KMS-11 (cell line): Measurements from ENCODE around the gene ALPK1.
A peak's percentile ranks its signal among the peaks of the same experiment; 100 is the strongest.

Source experiments
- H2AFZ ChIP-seq: fragments of 200-600 bp; sonication (generic); 2 replicates; pipeline ENCODE4 v1.6.1; 2016; ENCODE audit warnings: antibody characterized with exemption, mixed run types, low read depth
- H3K27ac ChIP-seq: fragments of 200-600 bp; sonication (generic); 2 replicates; pipeline ENCODE4 v1.6.1; 2016; ENCODE audit warnings: mild to moderate bottlenecking, mixed run types
- H3K27me3 ChIP-seq: fragments of 200-600 bp; sonication (generic); 2 replicates; pipeline ENCODE4 v1.6.1; 2017; ENCODE audit warnings: mild to moderate bottlenecking, low read depth, mixed run types, moderate library complexity; ENCODE audit not compliant: insufficient read depth
- H3K36me3 ChIP-seq: fragments of 200-600 bp; sonication (generic); 2 replicates; pipeline ENCODE4 v1.6.1; 2017; ENCODE audit warnings: mild to moderate bottlenecking, mixed run types; ENCODE audit not compliant: insufficient read depth
- H3K4me1 ChIP-seq: fragments of 200-600 bp; sonication (generic); 2 replicates; pipeline ENCODE4 v1.6.1; 2016; ENCODE audit warnings: mild to moderate bottlenecking, low read depth, mixed run types; ENCODE audit not compliant: poor library complexity, severe bottlenecking
- H3K4me2 ChIP-seq: fragments of 200-600 bp; sonication (generic); 2 replicates; pipeline ENCODE4 v1.7.0; 2016; ENCODE audit warnings: mild to moderate bottlenecking, mixed run types
- H3K4me3 ChIP-seq: fragments of 200-600 bp; sonication (generic); IDR thresholded peaks from 2 replicates; pipeline ENCODE4 v1.6.1; 2017; ENCODE audit warnings: low read depth, low read length, mixed read lengths; ENCODE audit not compliant: insufficient read depth
- H3K79me2 ChIP-seq: fragments of 200-600 bp; sonication (generic); 2 replicates; pipeline ENCODE4 v1.6.1; 2016; ENCODE audit warnings: low read depth, mixed run types; ENCODE audit not compliant: insufficient read depth
- H3K9ac ChIP-seq: fragments of 200-600 bp; sonication (generic); 2 replicates; pipeline ENCODE4 v1.6.1; 2016; ENCODE audit warnings: mild to moderate bottlenecking, mixed run types
- H4K20me1 ChIP-seq: fragments of 200-600 bp; sonication (generic); 2 replicates; pipeline ENCODE4 v1.6.1; 2016; ENCODE audit warnings: mild to moderate bottlenecking, mixed run types; ENCODE audit not compliant: insufficient read depth
- TF ChIP-seq, protein P1 (sequence below): fragments of 200-600 bp; sonication (generic); conservative IDR thresholded peaks from 2 replicates; pipeline ENCODE4 v1.6.1; 2017; ENCODE audit warnings: low read depth, mild to moderate bottlenecking, antibody characterized with exemption, low read length, moderate library complexity, mixed read lengths

ALPK1 gene

DNA sequence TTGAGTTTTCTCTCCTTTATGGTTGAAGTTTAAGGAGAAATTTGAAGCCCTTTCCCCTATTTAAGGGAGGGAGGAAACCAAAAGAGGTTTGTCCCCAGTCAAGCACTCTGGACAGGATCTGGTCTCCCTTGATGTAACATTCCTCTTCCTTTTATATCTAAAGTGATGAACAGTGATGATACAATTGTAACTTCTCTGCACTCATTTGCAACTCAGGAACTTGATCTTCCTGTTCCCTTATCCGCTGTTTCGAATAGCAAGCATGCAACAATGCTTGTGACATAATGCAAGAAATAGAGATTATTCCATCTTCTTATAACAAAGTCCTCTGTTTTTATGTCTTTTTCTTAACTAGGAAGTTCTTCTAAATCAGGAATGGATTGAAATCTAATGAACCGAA is 18.3 kb downstream of the ALPK1 start:
- H4K20me1 ChIP-seq = no peaks in the 10 kb centered on the region
- H2AFZ ChIP-seq = no peak overlapping the region
- H3K4me3 ChIP-seq = no peak overlapping the region
- no peak overlapping the region for H3K9ac ChIP-seq
- no peak overlapping the region for H3K27ac ChIP-seq
- peaks cover 18% of the 10 kb centered on the region for H3K4me1 ChIP-seq
- TF ChIP-seq, protein P1, sequence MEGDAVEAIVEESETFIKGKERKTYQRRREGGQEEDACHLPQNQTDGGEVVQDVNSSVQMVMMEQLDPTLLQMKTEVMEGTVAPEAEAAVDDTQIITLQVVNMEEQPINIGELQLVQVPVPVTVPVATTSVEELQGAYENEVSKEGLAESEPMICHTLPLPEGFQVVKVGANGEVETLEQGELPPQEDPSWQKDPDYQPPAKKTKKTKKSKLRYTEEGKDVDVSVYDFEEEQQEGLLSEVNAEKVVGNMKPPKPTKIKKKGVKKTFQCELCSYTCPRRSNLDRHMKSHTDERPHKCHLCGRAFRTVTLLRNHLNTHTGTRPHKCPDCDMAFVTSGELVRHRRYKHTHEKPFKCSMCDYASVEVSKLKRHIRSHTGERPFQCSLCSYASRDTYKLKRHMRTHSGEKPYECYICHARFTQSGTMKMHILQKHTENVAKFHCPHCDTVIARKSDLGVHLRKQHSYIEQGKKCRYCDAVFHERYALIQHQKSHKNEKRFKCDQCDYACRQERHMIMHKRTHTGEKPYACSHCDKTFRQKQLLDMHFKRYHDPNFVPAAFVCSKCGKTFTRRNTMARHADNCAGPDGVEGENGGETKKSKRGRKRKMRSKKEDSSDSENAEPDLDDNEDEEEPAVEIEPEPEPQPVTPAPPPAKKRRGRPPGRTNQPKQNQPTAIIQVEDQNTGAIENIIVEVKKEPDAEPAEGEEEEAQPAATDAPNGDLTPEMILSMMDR = no peak
- no peaks in the 10 kb centered on the region for H3K79me2 ChIP-seq
- no peak overlapping the region for H3K4me2 ChIP-seq
- no peaks in the 10 kb centered on the region for H3K36me3 ChIP-seq
- no peaks in the 10 kb centered on the region for H3K27me3 ChIP-seq

DNA sequence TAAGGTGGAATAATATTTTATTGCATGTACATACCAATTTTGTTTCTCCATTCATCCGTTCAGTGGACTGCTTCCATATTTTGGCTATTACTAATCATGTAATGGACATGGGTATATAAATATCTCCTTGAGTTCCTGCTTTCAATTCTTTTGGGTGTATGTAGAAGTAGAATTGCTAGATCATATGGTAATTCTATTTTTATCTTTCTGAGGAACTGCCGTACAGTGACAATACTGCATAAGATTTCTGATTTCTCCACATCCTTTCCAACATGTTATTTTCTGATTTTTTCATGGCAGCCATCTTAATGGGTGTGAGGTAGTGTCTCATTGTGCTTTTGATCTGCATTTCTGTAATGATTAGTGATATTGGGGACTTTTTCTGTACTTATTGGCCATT is 19.2 kb downstream of the ALPK1 start:
- TF ChIP-seq, protein P1 = no peak
- H3K27ac ChIP-seq = no peak overlapping the region
- H3K4me2 ChIP-seq = no peak overlapping the region
- H3K4me3 ChIP-seq = no peak overlapping the region
- H2AFZ ChIP-seq = no peak overlapping the region
- H3K4me1 ChIP-seq = peaks cover 22% of the 10 kb centered on the region
- no peaks in the 10 kb centered on the region for H3K79me2 ChIP-seq
- no peak overlapping the region for H3K9ac ChIP-seq
- no peaks in the 10 kb centered on the region for H3K27me3 ChIP-seq
- no peaks in the 10 kb centered on the region for H3K36me3 ChIP-seq
- H4K20me1 ChIP-seq = no peaks in the 10 kb centered on the region

DNA sequence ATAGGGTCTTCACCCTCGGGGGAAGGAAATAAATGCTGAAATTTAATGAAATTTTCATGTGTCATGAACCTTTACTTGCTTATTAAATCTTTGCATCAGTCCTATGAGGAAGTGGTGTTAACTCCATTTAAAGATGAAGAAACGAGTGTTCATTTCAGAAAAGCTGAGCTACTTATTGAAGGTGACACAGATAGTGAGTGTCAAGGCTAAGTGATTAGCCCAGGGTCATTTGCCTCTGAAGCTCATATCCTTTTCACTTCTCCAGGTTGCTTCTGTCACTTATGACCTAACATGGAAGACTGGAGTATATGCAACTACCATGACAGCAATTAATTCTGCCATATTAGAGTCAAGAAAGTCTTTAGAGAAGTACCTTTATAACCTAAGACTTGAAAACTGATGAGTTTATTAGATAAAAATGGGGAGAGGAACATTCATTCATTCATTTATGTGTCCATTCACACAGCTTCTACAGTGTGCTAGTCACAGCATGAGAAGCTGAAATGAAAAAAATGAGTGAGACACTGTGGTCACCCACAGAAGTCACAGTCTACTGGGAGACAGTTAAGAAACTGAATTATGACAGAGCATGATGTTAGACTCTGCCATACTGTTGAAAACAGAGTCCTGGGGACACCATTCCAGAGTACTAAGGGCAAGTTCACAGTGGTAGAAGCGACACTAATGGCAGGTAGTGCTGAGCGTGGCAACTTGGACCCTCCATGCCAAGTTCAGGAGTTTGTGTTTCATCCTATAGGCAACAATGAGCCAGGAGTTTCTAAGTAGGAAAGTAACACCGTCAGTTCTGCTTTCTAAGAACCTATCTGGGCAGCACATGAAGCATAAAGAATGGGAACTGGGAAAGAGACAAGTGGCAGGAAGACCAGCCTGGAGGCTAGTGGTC is 21.3 kb downstream of the ALPK1 start:
- no peaks in the 10 kb centered on the region for H4K20me1 ChIP-seq
- peaks cover 21% of the 10 kb centered on the region for H3K4me1 ChIP-seq
- no peaks in the 10 kb centered on the region for H3K79me2 ChIP-seq
- TF ChIP-seq, protein P1 = no peak
- no peaks in the 10 kb centered on the region for H3K27me3 ChIP-seq
- no peaks in the 10 kb centered on the region for H3K36me3 ChIP-seq
- H3K9ac ChIP-seq = no peak overlapping the region
- H3K27ac ChIP-seq = no peak overlapping the region
- H2AFZ ChIP-seq = no peak overlapping the region
- no peak overlapping the region for H3K4me2 ChIP-seq
- H3K4me3 ChIP-seq = no peak overlapping the region

DNA sequence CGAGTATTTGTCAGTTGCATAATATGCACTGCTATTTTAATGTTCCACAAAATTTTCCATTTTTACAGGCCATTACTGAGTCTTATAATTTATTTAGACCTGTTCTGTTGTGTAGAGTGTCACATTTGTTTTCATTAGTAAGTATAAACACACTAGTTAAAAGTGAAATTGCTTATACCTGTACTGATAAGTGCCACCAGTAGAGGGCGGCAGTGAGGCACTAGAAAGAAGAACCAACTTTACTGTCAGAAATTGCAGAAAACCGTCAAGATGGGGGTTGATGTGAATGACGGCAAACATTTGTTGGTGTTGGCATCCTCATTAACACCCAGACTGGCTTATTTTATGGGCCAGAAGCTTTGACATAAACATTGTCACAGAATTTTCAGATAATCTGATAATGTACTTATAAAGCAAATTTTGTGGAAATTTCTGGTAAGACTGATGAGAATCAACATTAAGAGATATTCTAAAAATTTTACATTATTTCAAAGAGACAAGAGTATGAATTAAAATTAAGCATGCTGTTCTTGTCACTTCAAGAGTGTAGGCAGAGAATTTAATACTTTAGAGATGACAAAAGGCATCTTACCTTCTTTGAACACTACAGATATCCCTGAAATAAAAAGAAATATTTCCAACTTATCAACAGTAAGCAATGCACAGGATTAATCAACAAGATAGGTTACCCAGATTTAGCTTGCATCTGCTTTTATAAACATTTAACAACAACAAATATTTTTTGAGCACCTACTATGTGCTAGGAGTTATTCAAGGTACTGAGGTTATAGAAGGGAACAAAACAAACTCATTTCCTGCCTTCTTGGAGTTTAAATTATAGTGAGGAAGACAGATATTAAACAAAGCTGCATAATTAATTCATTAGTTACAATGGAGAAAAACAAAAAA is 24.9 kb downstream of the ALPK1 start:
- H3K4me3 ChIP-seq = no peak overlapping the region
- 0 out of 2 replicates have a peak overlapping the region, but pooled peaks have one; percentile 1 for H3K4me2 ChIP-seq
- no peaks in the 10 kb centered on the region for H3K36me3 ChIP-seq
- H3K27ac ChIP-seq = no peak overlapping the region
- TF ChIP-seq, protein P1 = peak; percentile 98
- 0 out of 2 replicates have a peak overlapping the region, but pooled peaks have one; percentile 6 for H2AFZ ChIP-seq
- peaks cover 21% of the 10 kb centered on the region for H3K4me1 ChIP-seq
- H3K27me3 ChIP-seq = no peaks in the 10 kb centered on the region
- no peaks in the 10 kb centered on the region for H3K79me2 ChIP-seq
- no peaks in the 10 kb centered on the region for H4K20me1 ChIP-seq
- no peak overlapping the region for H3K9ac ChIP-seq
